ENCODE measurements around the gene DIP2C.

GRCh38 chr10:336247-336646, 353.2 kb downstream of the DIP2C start:
- no peak for TF ChIP-seq CTCF (IDR thresholded peaks at IDR 0.05)
- no peak for TF ChIP-seq POLR2A (IDR thresholded peaks at IDR 0.05)
- no peak for TF ChIP-seq POLR2AphosphoS5 (IDR thresholded peaks at IDR 0.05)
